PC-9 (cell line): ENCODE results near the gene EXD3. TPM values are rescaled to one million over a fixed set of nuclear protein-coding genes. Genes with fewer than 3 reads are reported as not detected.

Experiments used
- BruUV-seq: library from RNA; stranded (reverse); fragments of 400-500 nt; replicated peaks from 2 replicates; lab custom pipeline; 2021; lab: Mats Ljungman, UMichigan
- CTCF ChIA-PET: fragments of 300-600 bp; sonication (Branson Sonifier 250); formaldehyde crosslinking; loops from one replicate; lab custom pipeline; 2022; ENCODE audit warnings: antibody characterized with exemption; lab: Charles Lee
- POLR2A ChIA-PET: fragments of 300-600 bp; sonication (Branson Sonifier 250); formaldehyde crosslinking; loops from one replicate; lab custom pipeline; 2022; ENCODE audit warnings: antibody characterized with exemption; ENCODE audit not compliant: unreplicated experiment; lab: Charles Lee
- DNase-seq, 2 experiments: peaks; one replicate each; pipeline versions ENCODE4 v3.0.0 to v3.0.0-alpha.2; 2015 to 2022; ENCODE audit warnings: mixed read lengths in 1 of 2
- H2AFZ ChIP-seq: fragments of 200-600 bp; sonication (generic); 2 replicates; pipeline ENCODE4 v1.8.1; 2017; ENCODE audit warnings: antibody characterized with exemption
- H3F3A ChIP-seq: fragments of 200-600 bp; sonication (generic); 2 replicates; pipeline ENCODE4 v1.8.1; 2017; ENCODE audit warnings: antibody characterized with exemption, mild to moderate bottlenecking, low read depth; ENCODE audit not compliant: insufficient read depth
- H3K27ac ChIP-seq: fragments of 200-600 bp; sonication (generic); 2 replicates; pipeline ENCODE4 v1.6.1; 2016; ENCODE audit warnings: mixed run types
- H3K27me3 ChIP-seq: fragments of 200-600 bp; sonication (generic); 2 replicates; pipeline ENCODE4 v1.6.1; 2016; ENCODE audit warnings: low read depth, mixed run types; ENCODE audit not compliant: insufficient read depth
- H3K36me3 ChIP-seq: fragments of 200-600 bp; sonication (generic); 2 replicates; pipeline ENCODE4 v1.6.1; 2016; ENCODE audit warnings: low read depth, mixed run types
- H3K4me1 ChIP-seq: fragments of 200-600 bp; sonication (generic); replicated peaks from 2 replicates; pipeline ENCODE4 v1.6.1; 2016; ENCODE audit warnings: mixed run types; ENCODE audit not compliant: insufficient read depth
- H3K4me2 ChIP-seq: fragments of 200-600 bp; sonication (generic); 2 replicates; pipeline ENCODE4 v1.6.1; 2017; ENCODE audit warnings: mixed run types
- H3K4me3 ChIP-seq: fragments of 200-600 bp; sonication (generic); 2 replicates; pipeline ENCODE4 v1.6.1; 2016; ENCODE audit warnings: mixed run types
- H3K79me2 ChIP-seq: fragments of 200-600 bp; sonication (generic); 2 replicates; pipeline ENCODE4 v1.6.1; 2017; ENCODE audit warnings: low read depth, mixed run types
- H3K9me2 ChIP-seq: fragments of 200-600 bp; sonication (generic); 2 replicates; pipeline ENCODE4 v1.8.1; 2017; ENCODE audit warnings: mild to moderate bottlenecking; ENCODE audit not compliant: insufficient read depth
- H3K9me3 ChIP-seq: fragments of 200-600 bp; sonication (generic); 2 replicates; pipeline ENCODE4 v1.8.1; 2016; ENCODE audit warnings: low read depth; ENCODE audit not compliant: insufficient read depth
- H4K20me1 ChIP-seq: fragments of 200-600 bp; sonication (generic); 2 replicates; pipeline ENCODE4 v1.8.1; 2017; ENCODE audit not compliant: insufficient read depth
- EZH2 ChIP-seq: fragments of 200-600 bp; sonication (generic); IDR thresholded peaks from 2 replicates; pipeline ENCODE4 v1.8.0; 2017; ENCODE audit warnings: antibody characterized with exemption, low read depth
- intact Hi-C: fragments of 100-400 bp; cut with micrococcal nuclease; formaldehyde crosslinking; loops from one replicate; pipeline ENCODE4 v1.10.0; 2022; ENCODE audit not compliant: unreplicated experiment
- total RNA-seq: library from RNA; stranded (reverse); gene quantifications from 2 replicates; pipeline ENCODE4 v1.2.3, GENCODE V29; 2021
- TF ChIP-seq, protein P1 (sequence below): fragments of 200-600 bp; sonication (generic); conservative IDR thresholded peaks from 2 replicates; pipeline ENCODE4 v1.6.1; 2017; ENCODE audit warnings: mixed run types, antibody characterized with exemption, mild to moderate bottlenecking, moderate library complexity

EXD3 gene
- total RNA-seq, 1 experiment from 2014 or later, result 23.7 TPM

DNA sequence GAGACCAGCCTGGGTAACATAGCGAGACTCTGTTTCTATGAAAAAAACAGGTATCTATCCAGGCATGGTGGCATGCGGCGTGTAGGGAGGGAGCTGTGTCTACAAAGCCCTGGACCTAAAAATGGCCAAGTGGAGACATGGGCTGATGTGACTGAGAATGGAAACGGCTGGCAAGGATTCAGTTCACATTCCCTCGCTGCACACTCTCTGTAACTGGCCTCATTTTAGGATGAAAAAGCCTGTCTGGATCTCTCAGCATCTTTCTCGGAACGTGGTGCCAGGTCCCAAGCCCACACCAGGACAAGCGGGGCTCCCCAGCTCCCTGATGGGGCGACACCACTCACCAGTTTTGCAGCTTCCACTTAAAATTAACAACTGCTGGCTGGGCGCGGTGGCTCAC is 13.4 kb downstream of the EXD3 start:
- Histone ChIP-seq H3K4me1 (peaks cover 26% of the 10 kb centered on the region), H3K4me3 (no peak overlapping the region), H2AFZ (no peak overlapping the region), H3K4me2 (no peak overlapping the region), H3K9me2 (no peaks in the 10 kb centered on the region), H4K20me1 (no peaks in the 10 kb centered on the region), H3K79me2 (0 out of 2 replicates have a peak, but pooled peaks cover 5% of the 10 kb centered on the region), H3K27me3 (no peaks in the 10 kb centered on the region), H3K36me3 (no peaks in the 10 kb centered on the region), H3K9me3 (no peaks in the 10 kb centered on the region), H3K27ac (no peak overlapping the region), H3F3A (peaks cover 19% of the 10 kb centered on the region; the same call in 1 of the 2 replicates)
- no TSS peak for BruUV-seq
- POLR2A ChIA-PET, result no interaction called here
- CTCF ChIA-PET, result interaction anchor here (0.6 kb wide), 2 partner anchors 13 to 149 kb away, joined by 3 read pairs; partner anchors contain the start of gene EXD3
- no peak for DNase-seq
- intact Hi-C loops, result no loop called here
- no peak for TF ChIP-seq EZH2

DNA sequence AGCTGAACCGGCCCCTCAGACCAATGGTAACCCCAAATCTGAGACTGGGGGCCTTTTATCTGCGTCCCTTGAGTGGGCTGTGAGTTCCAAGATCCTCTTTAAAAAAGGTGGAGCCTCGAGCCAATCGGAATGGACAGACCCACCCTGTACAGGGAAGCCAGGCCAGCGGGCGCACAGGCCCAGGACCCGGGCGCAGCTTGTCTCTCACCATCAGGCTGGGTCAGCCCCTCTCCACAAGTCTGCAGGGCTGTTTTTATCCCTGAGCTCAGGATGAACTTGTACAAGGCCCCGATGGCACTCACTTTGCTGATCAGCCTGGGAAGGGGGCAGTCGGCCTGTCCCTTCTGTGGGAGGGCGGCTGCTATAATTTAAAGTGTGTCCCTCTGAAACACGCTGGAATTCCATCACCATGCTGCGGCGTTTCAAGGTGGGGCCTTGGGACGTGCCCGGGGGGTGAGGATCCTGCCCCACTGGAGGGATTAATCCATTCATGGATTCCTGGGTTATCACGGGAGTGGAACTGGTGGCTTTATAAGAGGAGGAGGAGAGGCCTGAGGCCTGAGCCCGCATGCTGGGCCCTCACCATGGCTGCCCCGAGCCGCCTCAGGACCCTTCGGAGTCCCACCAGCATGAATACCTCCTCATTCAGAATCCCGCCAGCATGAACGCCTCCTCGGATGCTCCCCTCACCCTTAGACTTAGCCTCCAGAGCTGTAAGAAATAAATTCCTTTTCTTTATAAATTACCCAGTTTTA is 14.1 kb downstream of the EXD3 start:
- H3K4me1 ChIP-seq, result peaks cover 26% of the 10 kb centered on the region
- TF ChIP-seq EZH2, result no peak
- TF ChIP-seq, protein P1, sequence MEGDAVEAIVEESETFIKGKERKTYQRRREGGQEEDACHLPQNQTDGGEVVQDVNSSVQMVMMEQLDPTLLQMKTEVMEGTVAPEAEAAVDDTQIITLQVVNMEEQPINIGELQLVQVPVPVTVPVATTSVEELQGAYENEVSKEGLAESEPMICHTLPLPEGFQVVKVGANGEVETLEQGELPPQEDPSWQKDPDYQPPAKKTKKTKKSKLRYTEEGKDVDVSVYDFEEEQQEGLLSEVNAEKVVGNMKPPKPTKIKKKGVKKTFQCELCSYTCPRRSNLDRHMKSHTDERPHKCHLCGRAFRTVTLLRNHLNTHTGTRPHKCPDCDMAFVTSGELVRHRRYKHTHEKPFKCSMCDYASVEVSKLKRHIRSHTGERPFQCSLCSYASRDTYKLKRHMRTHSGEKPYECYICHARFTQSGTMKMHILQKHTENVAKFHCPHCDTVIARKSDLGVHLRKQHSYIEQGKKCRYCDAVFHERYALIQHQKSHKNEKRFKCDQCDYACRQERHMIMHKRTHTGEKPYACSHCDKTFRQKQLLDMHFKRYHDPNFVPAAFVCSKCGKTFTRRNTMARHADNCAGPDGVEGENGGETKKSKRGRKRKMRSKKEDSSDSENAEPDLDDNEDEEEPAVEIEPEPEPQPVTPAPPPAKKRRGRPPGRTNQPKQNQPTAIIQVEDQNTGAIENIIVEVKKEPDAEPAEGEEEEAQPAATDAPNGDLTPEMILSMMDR, result no peak
- peaks cover 15% of the 10 kb centered on the region; the same call in 1 of the 2 replicates for H3F3A ChIP-seq
- 0 out of 2 replicates have a peak, but pooled peaks cover 5% of the 10 kb centered on the region for H3K79me2 ChIP-seq
- H3K9me2 ChIP-seq, result no peaks in the 10 kb centered on the region
- ChIA-PET POLR2A (interaction anchor here (0.6 kb wide), 1 partner anchor 11 kb away, joined by 7 read pairs; no protein-coding TSS in a partner anchor), CTCF (no interaction called here)
- DNase-seq, result no peak
- no peaks in the 10 kb centered on the region for H3K36me3 ChIP-seq
- H4K20me1 ChIP-seq, result no peaks in the 10 kb centered on the region
- no TSS peak for BruUV-seq
- no peak overlapping the region for H3K27ac ChIP-seq
- no peaks in the 10 kb centered on the region for H3K9me3 ChIP-seq
- H3K27me3 ChIP-seq, result no peaks in the 10 kb centered on the region
- no peak overlapping the region for H2AFZ ChIP-seq
- intact Hi-C loops, result no loop called here
- H3K4me2 ChIP-seq, result no peak overlapping the region
- H3K4me3 ChIP-seq, result no peak overlapping the region

DNA sequence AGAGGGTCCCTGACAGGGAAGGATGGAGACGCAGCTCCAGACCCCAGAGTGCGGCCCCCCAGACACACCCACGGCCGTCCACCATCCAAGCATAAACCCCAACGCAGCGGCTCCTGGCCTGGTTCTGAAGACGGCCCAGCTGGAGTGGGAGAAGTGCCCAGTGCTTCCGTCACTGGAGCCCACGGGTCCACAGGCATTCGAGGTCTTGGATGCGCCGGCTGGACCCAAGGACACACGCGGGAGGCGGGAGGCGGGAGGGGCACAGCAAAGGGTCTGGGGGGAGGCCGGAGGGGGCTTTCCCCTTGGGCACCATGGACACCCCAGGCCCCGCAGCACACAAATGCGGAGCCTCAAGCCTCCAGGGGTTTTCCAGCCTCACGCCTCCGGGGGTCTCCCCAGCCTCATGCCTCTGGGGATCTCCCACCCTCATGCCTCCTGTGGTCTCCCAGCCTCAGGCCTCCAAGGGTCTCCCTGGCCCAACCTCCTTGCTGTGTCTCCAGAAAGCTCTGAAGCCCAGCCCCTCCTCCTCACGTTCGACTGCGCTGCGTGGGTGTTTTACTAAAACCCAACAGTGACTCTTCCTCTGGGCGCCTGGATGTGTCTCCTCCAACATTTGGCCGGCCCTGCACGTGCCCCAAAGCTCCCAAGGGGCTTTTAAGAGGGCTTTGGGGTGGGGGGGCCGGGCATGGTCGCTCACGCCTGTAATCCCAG is 15.2 kb downstream of the EXD3 start:
- TF ChIP-seq EZH2, result no peak
- TF ChIP-seq, protein P1, result no peak
- no peak overlapping the region for H3K4me3 ChIP-seq
- H4K20me1 ChIP-seq, result no peaks in the 10 kb centered on the region
- H3K4me1 ChIP-seq, result peaks cover 26% of the 10 kb centered on the region
- no peak for DNase-seq
- BruUV-seq, result no TSS peak
- no peaks in the 10 kb centered on the region for H3K9me3 ChIP-seq
- no peaks in the 10 kb centered on the region for H3K27me3 ChIP-seq
- H3K79me2 ChIP-seq, result 0 out of 2 replicates have a peak, but pooled peaks cover 5% of the 10 kb centered on the region
- no peak overlapping the region for H2AFZ ChIP-seq
- POLR2A ChIA-PET, result no interaction called here
- H3K27ac ChIP-seq, result no peak overlapping the region
- H3K4me2 ChIP-seq, result no peak overlapping the region
- H3K9me2 ChIP-seq, result no peaks in the 10 kb centered on the region
- intact Hi-C loops, result no loop called here
- H3K36me3 ChIP-seq, result no peaks in the 10 kb centered on the region
- H3F3A ChIP-seq, result peaks cover 8% of the 10 kb centered on the region; the same call in 1 of the 2 replicates
- CTCF ChIA-PET, result no interaction called here
